ENCODE measurements around the gene SPRTN.

SPRTN gene

GRCh38 chr1:231353086-231353485, 15.0 kb downstream of the SPRTN start:
- Histone ChIP-seq H3K4me1 (ENCODE audit: control insufficient read depth, insufficient read depth, low read length, poor library complexity, severe bottlenecking) (no peaks in the 10 kb centered on the region), H3K9me3 (ENCODE audit: control insufficient read depth, low read length) (no peaks in the 10 kb centered on the region), H3K27ac (ENCODE audit: insufficient read depth, low read length, poor library complexity, severe bottlenecking) (no peak overlapping the region), H3K27me3 (replicated peaks; ENCODE audit: control insufficient read depth, insufficient read depth, low read length, poor library complexity, severe bottlenecking) (no peaks in the 10 kb centered on the region), H3K36me3 (ENCODE audit: control insufficient read depth, insufficient read depth, low read length) (peaks cover 34% of the 10 kb centered on the region), H3K4me3 (ENCODE audit: insufficient read depth, low read depth, low read length, poor library complexity, severe bottlenecking) (no peak overlapping the region)
- no peak for DNase-seq

GRCh38 chr1:231354330-231355020, 16.4 kb downstream of the SPRTN start:
- Histone ChIP-seq H3K4me1 (ENCODE audit: control insufficient read depth, insufficient read depth, low read length, poor library complexity, severe bottlenecking) (no peaks in the 10 kb centered on the region), H3K36me3 (ENCODE audit: control insufficient read depth, insufficient read depth, low read length) (peaks cover 21% of the 10 kb centered on the region), H3K27me3 (replicated peaks; ENCODE audit: control insufficient read depth, insufficient read depth, low read length, poor library complexity, severe bottlenecking) (no peaks in the 10 kb centered on the region), H3K27ac (ENCODE audit: insufficient read depth, low read length, poor library complexity, severe bottlenecking) (no peak overlapping the region), H3K4me3 (ENCODE audit: insufficient read depth, low read depth, low read length, poor library complexity, severe bottlenecking) (no peak overlapping the region), H3K9me3 (ENCODE audit: control insufficient read depth, low read length) (no peaks in the 10 kb centered on the region)
- no peak for DNase-seq

GRCh38 chr1:231355171-231355570, 17.1 kb downstream of the SPRTN start:
- no peak for DNase-seq
- Histone ChIP-seq H3K4me1 (ENCODE audit: control insufficient read depth, insufficient read depth, low read length, poor library complexity, severe bottlenecking) (no peaks in the 10 kb centered on the region), H3K36me3 (ENCODE audit: control insufficient read depth, insufficient read depth, low read length) (peaks cover 14% of the 10 kb centered on the region), H3K27me3 (replicated peaks; ENCODE audit: control insufficient read depth, insufficient read depth, low read length, poor library complexity, severe bottlenecking) (no peaks in the 10 kb centered on the region), H3K9me3 (ENCODE audit: control insufficient read depth, low read length) (no peaks in the 10 kb centered on the region), H3K27ac (ENCODE audit: insufficient read depth, low read length, poor library complexity, severe bottlenecking) (no peak overlapping the region), H3K4me3 (ENCODE audit: insufficient read depth, low read depth, low read length, poor library complexity, severe bottlenecking) (no peak overlapping the region)

GRCh38 chr1:231357187-231357772, 19.2 kb downstream of the SPRTN start:
- Histone ChIP-seq H3K27ac (ENCODE audit: insufficient read depth, low read length, poor library complexity, severe bottlenecking) (no peak overlapping the region), H3K27me3 (replicated peaks; ENCODE audit: control insufficient read depth, insufficient read depth, low read length, poor library complexity, severe bottlenecking) (no peaks in the 10 kb centered on the region), H3K4me1 (ENCODE audit: control insufficient read depth, insufficient read depth, low read length, poor library complexity, severe bottlenecking) (no peaks in the 10 kb centered on the region), H3K9me3 (ENCODE audit: control insufficient read depth, low read length) (no peaks in the 10 kb centered on the region), H3K36me3 (ENCODE audit: control insufficient read depth, insufficient read depth, low read length) (no peaks in the 10 kb centered on the region), H3K4me3 (ENCODE audit: insufficient read depth, low read depth, low read length, poor library complexity, severe bottlenecking) (no peak overlapping the region)
- DNase-seq = no peak

- Histone ChIP-seq H3K4me1 (ENCODE audit: control insufficient read depth, insufficient read depth, low read length, poor library complexity, severe bottlenecking) (no peaks in the 10 kb centered on the region), H3K27ac (ENCODE audit: insufficient read depth, low read length, poor library complexity, severe bottlenecking) (no peak overlapping the region), H3K27me3 (replicated peaks; ENCODE audit: control insufficient read depth, insufficient read depth, low read length, poor library complexity, severe bottlenecking) (no peaks in the 10 kb centered on the region), H3K9me3 (ENCODE audit: control insufficient read depth, low read length) (no peaks in the 10 kb centered on the region), H3K36me3 (ENCODE audit: control insufficient read depth, insufficient read depth, low read length) (no peaks in the 10 kb centered on the region), H3K4me3 (ENCODE audit: insufficient read depth, low read depth, low read length, poor library complexity, severe bottlenecking) (no peak overlapping the region)
- DNase-seq = no peak
Observed at GRCh38 chr1:231357831-231358354, 19.8 kb downstream of the SPRTN start.

GRCh38 chr1:231359113-231359512, 21.0 kb downstream of the SPRTN start:
- Histone ChIP-seq H3K27ac (ENCODE audit: insufficient read depth, low read length, poor library complexity, severe bottlenecking) (no peak overlapping the region), H3K4me3 (ENCODE audit: insufficient read depth, low read depth, low read length, poor library complexity, severe bottlenecking) (no peak overlapping the region), H3K36me3 (ENCODE audit: control insufficient read depth, insufficient read depth, low read length) (no peaks in the 10 kb centered on the region), H3K27me3 (replicated peaks; ENCODE audit: control insufficient read depth, insufficient read depth, low read length, poor library complexity, severe bottlenecking) (no peaks in the 10 kb centered on the region), H3K9me3 (ENCODE audit: control insufficient read depth, low read length) (no peaks in the 10 kb centered on the region), H3K4me1 (ENCODE audit: control insufficient read depth, insufficient read depth, low read length, poor library complexity, severe bottlenecking) (no peaks in the 10 kb centered on the region)
- no peak for DNase-seq

GRCh38 chr1:231362325-231362724, 24.2 kb downstream of the SPRTN start:
- no peak overlapping the region for H3K27ac ChIP-seq (ENCODE audit: insufficient read depth, low read length, poor library complexity, severe bottlenecking)
- peaks cover 7% of the 10 kb centered on the region for H3K36me3 ChIP-seq (ENCODE audit: control insufficient read depth, insufficient read depth, low read length)
- no peak for DNase-seq
- no peaks in the 10 kb centered on the region for H3K27me3 ChIP-seq (replicated peaks; ENCODE audit: control insufficient read depth, insufficient read depth, low read length, poor library complexity, severe bottlenecking)
- no peaks in the 10 kb centered on the region for H3K9me3 ChIP-seq (ENCODE audit: control insufficient read depth, low read length)
- no peaks in the 10 kb centered on the region for H3K4me1 ChIP-seq (ENCODE audit: control insufficient read depth, insufficient read depth, low read length, poor library complexity, severe bottlenecking)
- no peak overlapping the region for H3K4me3 ChIP-seq (ENCODE audit: insufficient read depth, low read depth, low read length, poor library complexity, severe bottlenecking)

- H3K36me3 ChIP-seq (ENCODE audit: control insufficient read depth, insufficient read depth, low read length) = peaks cover 10% of the 10 kb centered on the region
- no peaks in the 10 kb centered on the region for H3K9me3 ChIP-seq (ENCODE audit: control insufficient read depth, low read length)
- H3K4me1 ChIP-seq (ENCODE audit: control insufficient read depth, insufficient read depth, low read length, poor library complexity, severe bottlenecking) = no peaks in the 10 kb centered on the region
- H3K27me3 ChIP-seq (replicated peaks; ENCODE audit: control insufficient read depth, insufficient read depth, low read length, poor library complexity, severe bottlenecking) = no peaks in the 10 kb centered on the region
- no peak overlapping the region for H3K27ac ChIP-seq (ENCODE audit: insufficient read depth, low read length, poor library complexity, severe bottlenecking)
- H3K4me3 ChIP-seq (ENCODE audit: insufficient read depth, low read depth, low read length, poor library complexity, severe bottlenecking) = no peak overlapping the region
- no peak for DNase-seq
Observed at GRCh38 chr1:231363624-231364023, 25.5 kb downstream of the SPRTN start.

- Histone ChIP-seq H3K36me3 (ENCODE audit: control insufficient read depth, insufficient read depth, low read length) (peaks cover 13% of the 10 kb centered on the region), H3K9me3 (ENCODE audit: control insufficient read depth, low read length) (no peaks in the 10 kb centered on the region), H3K4me3 (ENCODE audit: insufficient read depth, low read depth, low read length, poor library complexity, severe bottlenecking) (no peak overlapping the region), H3K27me3 (replicated peaks; ENCODE audit: control insufficient read depth, insufficient read depth, low read length, poor library complexity, severe bottlenecking) (no peaks in the 10 kb centered on the region), H3K4me1 (ENCODE audit: control insufficient read depth, insufficient read depth, low read length, poor library complexity, severe bottlenecking) (no peaks in the 10 kb centered on the region), H3K27ac (ENCODE audit: insufficient read depth, low read length, poor library complexity, severe bottlenecking) (no peak overlapping the region)
- no peak for DNase-seq
Observed at GRCh38 chr1:231364192-231364591, 26.1 kb downstream of the SPRTN start.

GRCh38 chr1:231369282-231369681, 31.2 kb downstream of the SPRTN start:
- Histone ChIP-seq H3K4me3 (ENCODE audit: insufficient read depth, low read depth, low read length, poor library complexity, severe bottlenecking) (no peak overlapping the region), H3K27ac (ENCODE audit: insufficient read depth, low read length, poor library complexity, severe bottlenecking) (no peak overlapping the region), H3K36me3 (ENCODE audit: control insufficient read depth, insufficient read depth, low read length) (peaks cover 13% of the 10 kb centered on the region), H3K9me3 (ENCODE audit: control insufficient read depth, low read length) (no peaks in the 10 kb centered on the region), H3K4me1 (ENCODE audit: control insufficient read depth, insufficient read depth, low read length, poor library complexity, severe bottlenecking) (no peaks in the 10 kb centered on the region), H3K27me3 (replicated peaks; ENCODE audit: control insufficient read depth, insufficient read depth, low read length, poor library complexity, severe bottlenecking) (no peaks in the 10 kb centered on the region)
- DNase-seq = no peak

Data from effector memory CD4-positive, alpha-beta T cell (primary cell).